Tibial nerve (tissue), 4 donors: ENCODE data around the gene METTL23. TPM values are rescaled to one million over a fixed set of nuclear protein-coding genes. Genes with fewer than 3 reads are reported as not detected.
"Not testable (repeated sequence)": the region's sequence is repeated elsewhere in the genome, so short reads cannot be mapped to it uniquely, and the experiment has no call there.

Experiments
- DNase-seq, 2 donors: peaks; one replicate each; pipeline ENCODE4 v3.0.0-alpha.2; 2019; ENCODE audit warnings: low spot score in 2 of 2
- H3K27ac ChIP-seq, 4 donors: fragments of 200-600 bp; sonication (generic) in 3 of 4; one replicate each; pipeline ENCODE4 v1.5.1; 2017 to 2019; ENCODE audit warnings: mild to moderate bottlenecking in 1 of 4
- H3K27me3 ChIP-seq, 2 donors: fragments of 200-600 bp; sonication (generic) in 1 of 2; one replicate each; pipeline versions ENCODE4 v1.5.1 to v1.6.0; 2017 to 2019
- H3K36me3 ChIP-seq, 3 donors: fragments of 200-600 bp; sonication (generic); one replicate each; pipeline ENCODE4 v1.5.1; 2018 to 2019
- H3K4me1 ChIP-seq, 4 donors: fragments of 200-600 bp; sonication (generic) in 3 of 4; one replicate each; pipeline ENCODE4 v1.5.1; 2017 to 2019
- H3K4me3 ChIP-seq, 4 donors: fragments of 200-600 bp; sonication (generic) in 3 of 4; one replicate each; pipeline ENCODE4 v1.5.1; 2017 to 2019; ENCODE audit warnings: mild to moderate bottlenecking in 1 of 4, moderate library complexity in 1 of 4
- H3K9me3 ChIP-seq, 4 donors: fragments of 200-600 bp; sonication (generic) in 3 of 4; one replicate each; pipeline ENCODE4 v1.5.1; 2017 to 2019
- CTCF ChIP-seq, 5 experiments: fragments of 200-600 bp in 3 of 5; fragments of 450-650 bp in 2 of 5; sonication (generic) in 3 of 5; IDR thresholded peaks; one replicate each; pipeline ENCODE4 v1.5.1; 2016 to 2019; ENCODE audit warnings: antibody characterized with exemption in 5 of 5, mild to moderate bottlenecking in 3 of 5, moderate library complexity in 2 of 5
- EP300 ChIP-seq, 2 donors: sonication (generic); formaldehyde crosslinking; IDR thresholded peaks; one replicate each; pipeline ENCODE4 v1.6.1; 2017; ENCODE audit warnings: antibody characterized with exemption in 2 of 2, mild to moderate bottlenecking in 1 of 2
- POLR2A ChIP-seq, 2 donors: fragments of 450-650 bp; IDR thresholded peaks; one replicate each; pipeline ENCODE4 v1.6.1; 2017; ENCODE audit warnings: antibody characterized with exemption in 2 of 2, mild to moderate bottlenecking in 2 of 2, moderate library complexity in 2 of 2
- WGBS, 2 donors: methylation state at CpG; one replicate each; pipeline ENCODE4 v1.1.5; 2018; 5-methylcytosine and 5-hydroxymethylcytosine counted together
- total RNA-seq, 4 donors: library from RNA; depleted of rRNA; stranded (reverse); fragments of >200 nt; gene quantifications; one replicate each; pipeline ENCODE4 v1.1.0, GENCODE V29; 2016

The METTL23 gene
- total RNA-seq, 4 donors from 2014 or later: 27.8 to 50.2 (median 30.8) TPM

- Histone ChIP-seq H3K4me1 (peaks cover 0 to 50% (median 38%) of the 10 kb centered on the region in 4 donors), H3K9me3 (no peaks in the 10 kb centered on the region), H3K27ac (peak overlapping the region; percentile 99 to 100 (median 100)), H3K36me3 (peaks cover 0 to 50% (median 12%) of the 10 kb centered on the region in 3 donors), H3K27me3 (no peaks in the 10 kb centered on the region), H3K4me3 (peak overlapping the region; percentile 80 to 98 (median 84))
- TF ChIP-seq CTCF (IDR thresholded peaks at IDR 0.05) (no peak), EP300 (IDR thresholded peaks at IDR 0.05) (no peak), POLR2A (IDR thresholded peaks at IDR 0.05) (no peak)
- DNase-seq: no peak
- 1 to 3% methylated on average over 7 of the region's 7 CpGs for whole genome bisulfite sequencing, 2 donors
Measured at GRCh38 chr17:76738468-76738850, 11.8 kb downstream of the METTL23 start.

GRCh38 chr17:76739568-76740115, 13.0 kb downstream of the METTL23 start:
- H3K4me1 ChIP-seq: peaks cover 0 to 38% (median 26%) of the 10 kb centered on the region in 4 donors
- H3K36me3 ChIP-seq: peaks cover 0 to 50% (median 6%) of the 10 kb centered on the region in 3 donors
- not testable (repeated sequence) for H3K27me3 ChIP-seq, H3K4me3 ChIP-seq, DNase-seq, H3K9me3 ChIP-seq
- H3K27ac ChIP-seq: peak overlapping the region in 1 of 4 donors; percentile 100
- WGBS, 2 donors: 86 to 89% methylated on average over 17 of the region's 17 CpGs

- H3K36me3 ChIP-seq: peaks cover 0 to 50% (median 11%) of the 10 kb centered on the region in 3 donors
- H3K9me3 ChIP-seq: no peaks in the 10 kb centered on the region
- peak overlapping the region in 2 of 4 donors; percentile 6 to 52 for H3K27ac ChIP-seq
- H3K4me1 ChIP-seq: peaks cover 0 to 29% (median 17%) of the 10 kb centered on the region in 4 donors
- DNase-seq: no peak
- TF ChIP-seq CTCF (IDR thresholded peaks at IDR 0.05): no peak
- WGBS, 2 donors: 49 to 53% methylated on average over 5 of the region's 5 CpGs
- H3K4me3 ChIP-seq: no peak overlapping the region
- no peaks in the 10 kb centered on the region for H3K27me3 ChIP-seq
Measured at GRCh38 chr17:76740329-76741118, 13.9 kb downstream of the METTL23 start.

- H3K27me3 ChIP-seq: no peaks in the 10 kb centered on the region
- TF ChIP-seq CTCF (IDR thresholded peaks at IDR 0.05) (no peak), EP300 (IDR thresholded peaks at IDR 0.05) (no peak), POLR2A (IDR thresholded peaks at IDR 0.05) (no peak)
- no peak overlapping the region for H3K27ac ChIP-seq
- no peak overlapping the region for H3K4me3 ChIP-seq
- H3K36me3 ChIP-seq: peaks cover 0 to 64% (median 11%) of the 10 kb centered on the region in 3 donors
- H3K4me1 ChIP-seq: peaks cover 0 to 31% (median 14%) of the 10 kb centered on the region in 4 donors
- no peaks in the 10 kb centered on the region for H3K9me3 ChIP-seq
- no peak for DNase-seq
Measured at GRCh38 chr17:76742958-76743357, 16.3 kb downstream of the METTL23 start.

GRCh38 chr17:76744747-76745146, 18.1 kb downstream of the METTL23 start:
- Histone ChIP-seq H3K36me3 (peaks cover 0 to 80% (median 11%) of the 10 kb centered on the region in 3 donors), H3K27ac (no peak overlapping the region), H3K4me1 (peaks cover 0 to 19% (median 4%) of the 10 kb centered on the region in 4 donors), H3K4me3 (no peak overlapping the region), H3K9me3 (no peaks in the 10 kb centered on the region), H3K27me3 (no peaks in the 10 kb centered on the region)
- WGBS, 2 donors: 97 to 100% methylated on average over 2 of the region's 2 CpGs
- TF ChIP-seq POLR2A (IDR thresholded peaks at IDR 0.05) (no peak), CTCF (IDR thresholded peaks at IDR 0.05) (no peak)
- no peak for DNase-seq

- H3K27me3 ChIP-seq, DNase-seq, H3K4me1 ChIP-seq, H3K4me3 ChIP-seq, H3K27ac ChIP-seq, H3K9me3 ChIP-seq: not testable (repeated sequence)
- peaks cover 0 to 84% (median 11%) of the 10 kb centered on the region in 3 donors for H3K36me3 ChIP-seq
- WGBS, 2 donors: 96 to 98% methylated on average over 6 of the region's 6 CpGs
Measured at GRCh38 chr17:76745785-76746184, 19.1 kb downstream of the METTL23 start.
